GM12891 (cell line): ENCODE results near the gene CHRNA4.

Source experiments
- DNase-seq: peaks from one replicate; pipeline ENCODE4 v3.0.0; 2011; ENCODE audit warnings: low spot score; ENCODE audit not compliant: insufficient read length
- FAIRE-seq: peaks from 2 replicates; lab custom pipeline; 2011; peaks lifted over from hg19 to GRCh38; lab: Jason Lieb, UNC
- PAX5 ChIP-seq: IDR thresholded peaks from 2 replicates; pipeline ENCODE4 v1.6.1; 2011; ENCODE audit warnings: low read length, moderate library complexity, mild to moderate bottlenecking; ENCODE audit not compliant: insufficient read depth, severe bottlenecking
- POLR2A ChIP-seq: IDR thresholded peaks from 2 replicates; pipeline ENCODE4 v1.6.1; 2011; ENCODE audit warnings: low read depth, low read length, control low read depth
- POLR2AphosphoS5 ChIP-seq: IDR thresholded peaks from 2 replicates; pipeline ENCODE4 v1.6.1; 2011; ENCODE audit warnings: low read depth, low read length, control low read depth
- POU2F2 ChIP-seq: IDR thresholded peaks from 2 replicates; pipeline ENCODE4 v1.6.1; 2011; ENCODE audit warnings: low read depth, mild to moderate bottlenecking, control low read depth, low read length, moderate library complexity
- SPI1 ChIP-seq: IDR thresholded peaks from 2 replicates; pipeline ENCODE4 v1.6.1; 2011; ENCODE audit warnings: low read depth, low read length, control low read depth
- TAF1 ChIP-seq: IDR thresholded peaks from 2 replicates; pipeline ENCODE4 v1.6.1; 2011; ENCODE audit warnings: low read depth, low read length, control low read depth

Gene CHRNA4

DNA sequence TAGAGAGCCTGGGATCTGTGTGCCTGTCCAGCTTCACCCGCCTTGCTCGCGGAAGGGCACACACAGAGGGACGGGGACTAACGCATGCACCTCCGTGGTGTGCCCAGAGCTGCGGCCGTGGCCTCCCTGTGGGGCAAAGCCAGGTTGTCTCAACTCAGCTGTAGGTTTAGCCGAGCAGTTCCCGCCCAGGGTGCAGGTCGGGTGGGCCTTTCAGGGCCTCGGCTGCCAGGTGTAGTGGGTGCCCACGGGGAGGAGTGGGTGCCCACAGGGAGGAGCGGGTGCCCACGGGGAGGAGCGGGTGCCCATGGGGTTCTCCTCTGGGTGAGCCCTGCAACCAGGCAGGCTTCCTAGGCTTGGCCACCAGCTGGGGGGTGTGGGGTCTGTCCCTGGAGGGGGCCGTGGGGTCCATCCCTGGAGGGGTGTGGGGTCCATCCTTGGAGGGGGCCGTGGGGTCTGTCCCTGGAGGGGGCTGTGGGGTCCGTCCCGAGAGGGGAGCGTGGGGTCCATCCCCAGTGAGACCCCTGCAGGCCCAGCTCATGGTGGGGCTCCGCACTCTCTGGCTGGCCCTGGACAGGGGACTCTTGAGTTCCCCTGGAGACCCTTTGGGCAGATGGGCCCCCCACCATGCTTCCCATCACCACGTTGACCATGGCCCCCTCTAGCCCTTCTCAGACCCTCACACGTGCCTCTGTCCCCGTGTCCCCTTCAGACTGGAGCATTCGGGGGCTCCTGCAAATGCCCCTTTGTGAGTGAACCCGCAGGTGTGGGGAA, 37.8 kb upstream of the CHRNA4 start:
- FAIRE-seq: no peak
- TF ChIP-seq SPI1: no peak
- TF ChIP-seq POLR2A: no peak
- no peak for TF ChIP-seq PAX5
- TF ChIP-seq POLR2AphosphoS5: no peak
- no peak for TF ChIP-seq TAF1
- no peak for TF ChIP-seq POU2F2
- DNase-seq: no peak

DNA sequence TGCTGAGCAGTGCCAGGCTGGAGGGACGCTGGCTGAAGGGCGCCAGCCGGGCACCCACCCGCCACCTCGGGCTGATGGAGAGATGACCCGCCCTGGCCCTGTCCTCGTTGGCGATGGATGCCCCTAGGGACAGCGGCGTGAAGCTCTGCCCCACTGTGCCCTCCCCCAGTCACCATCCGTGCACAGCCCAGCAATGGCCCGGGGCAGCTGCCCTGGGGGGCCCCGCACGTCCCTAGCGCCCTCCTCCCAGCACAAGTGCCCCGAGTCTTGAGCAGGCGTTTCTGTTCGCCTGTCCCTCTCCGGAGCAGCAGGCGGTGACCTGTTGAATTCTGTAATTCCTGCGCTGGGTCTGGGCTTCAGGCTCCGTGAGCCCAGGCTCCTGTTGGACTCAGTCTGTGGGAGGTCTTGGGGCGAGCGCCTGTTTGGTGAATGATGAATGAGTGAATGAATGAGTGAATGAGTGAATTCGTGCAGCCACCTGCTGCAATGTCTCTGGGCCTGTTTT, 36.8 kb upstream of the CHRNA4 start:
- FAIRE-seq (no peak), DNase-seq (no peak)
- no peak for TF ChIP-seq PAX5
- no peak for TF ChIP-seq POU2F2
- no peak for TF ChIP-seq TAF1
- no peak for TF ChIP-seq SPI1
- TF ChIP-seq POLR2A: no peak
- TF ChIP-seq POLR2AphosphoS5: no peak

DNA sequence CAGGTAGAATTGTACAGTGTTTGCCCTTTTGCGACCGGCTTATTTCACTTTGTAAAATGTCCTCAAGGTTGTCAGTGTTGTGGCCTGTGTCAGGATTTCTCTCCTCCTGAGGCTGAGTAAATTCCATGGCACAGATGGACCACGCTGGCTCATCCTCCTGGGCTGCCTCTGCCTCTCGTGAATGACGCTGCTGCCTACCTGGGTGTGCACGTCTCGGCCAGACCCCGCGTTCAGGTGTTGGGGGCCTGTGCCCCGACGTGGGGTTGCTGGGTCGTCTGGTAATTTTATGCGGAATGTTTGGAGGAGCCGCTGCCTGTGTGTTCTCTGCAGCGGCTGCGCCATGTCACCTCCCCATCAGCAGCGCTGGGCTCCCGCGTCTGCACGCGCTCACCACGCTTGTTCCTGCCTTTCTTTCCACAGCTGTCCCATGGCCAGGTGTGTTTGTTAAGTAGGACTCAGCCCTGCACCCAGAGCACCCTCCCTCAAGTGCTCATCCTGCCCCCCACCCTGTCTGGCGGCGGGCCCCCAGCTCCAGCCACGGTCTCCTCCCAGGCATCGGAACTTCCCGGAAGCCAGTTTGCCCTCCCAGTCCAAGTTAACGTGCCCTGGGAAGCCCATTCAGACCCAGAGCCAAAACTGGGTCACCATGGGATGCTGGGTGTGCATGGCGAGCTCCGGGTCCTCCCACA, 36.1 kb upstream of the CHRNA4 start:
- no peak for FAIRE-seq
- no peak for DNase-seq
- TF ChIP-seq TAF1: no peak
- no peak for TF ChIP-seq POLR2A
- no peak for TF ChIP-seq POLR2AphosphoS5

DNA sequence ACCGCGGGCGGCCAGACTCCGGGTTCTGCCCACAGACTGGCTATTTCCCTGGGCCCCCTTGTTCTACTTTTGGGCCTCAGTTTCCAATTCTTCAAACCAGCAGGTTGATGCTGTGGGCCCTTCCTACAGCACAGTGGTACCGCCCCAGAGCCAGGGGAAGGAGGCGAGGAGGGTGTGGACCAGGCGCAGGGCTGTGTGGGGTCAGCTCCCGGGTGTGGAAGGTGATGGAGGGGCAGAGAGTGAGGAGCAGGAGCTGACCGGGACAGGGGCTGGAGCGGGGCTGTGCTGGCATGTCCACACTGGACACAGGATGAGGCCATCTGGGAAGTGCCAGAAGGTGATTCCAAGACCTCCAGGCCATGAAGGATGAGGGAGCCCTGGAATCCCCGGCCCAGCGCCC, 35.2 kb upstream of the CHRNA4 start:
- DNase-seq (no peak), FAIRE-seq (no peak)
- no peak for TF ChIP-seq POLR2A
- no peak for TF ChIP-seq PAX5
- TF ChIP-seq POU2F2: no peak
- TF ChIP-seq SPI1: no peak
- no peak for TF ChIP-seq TAF1
- TF ChIP-seq POLR2AphosphoS5: no peak

DNA sequence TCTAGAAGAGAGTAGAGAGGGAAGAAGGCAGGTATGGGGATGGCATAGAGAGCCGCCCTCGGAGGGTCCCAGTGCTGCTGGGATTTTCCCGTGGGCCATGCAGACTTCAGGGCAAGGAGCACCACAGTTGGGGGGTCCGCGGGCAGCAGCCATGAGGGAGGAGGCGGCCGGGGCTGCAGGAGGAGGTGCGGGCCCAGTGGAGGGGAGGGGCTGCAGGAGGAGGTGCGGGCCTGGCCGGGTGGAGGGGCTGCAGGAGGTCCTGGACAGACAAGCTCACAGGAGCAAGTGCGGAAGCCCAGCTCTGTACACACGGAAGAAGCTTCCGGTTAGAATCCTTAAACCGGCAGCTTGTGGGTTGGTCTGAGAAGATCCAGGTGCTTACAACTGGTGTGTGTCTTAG, 34.6 kb upstream of the CHRNA4 start:
- no peak for TF ChIP-seq POLR2A
- TF ChIP-seq POLR2AphosphoS5: no peak
- no peak for TF ChIP-seq PAX5
- TF ChIP-seq TAF1: no peak
- no peak for TF ChIP-seq POU2F2
- no peak for TF ChIP-seq SPI1
- FAIRE-seq (no peak), DNase-seq (no peak)

DNA sequence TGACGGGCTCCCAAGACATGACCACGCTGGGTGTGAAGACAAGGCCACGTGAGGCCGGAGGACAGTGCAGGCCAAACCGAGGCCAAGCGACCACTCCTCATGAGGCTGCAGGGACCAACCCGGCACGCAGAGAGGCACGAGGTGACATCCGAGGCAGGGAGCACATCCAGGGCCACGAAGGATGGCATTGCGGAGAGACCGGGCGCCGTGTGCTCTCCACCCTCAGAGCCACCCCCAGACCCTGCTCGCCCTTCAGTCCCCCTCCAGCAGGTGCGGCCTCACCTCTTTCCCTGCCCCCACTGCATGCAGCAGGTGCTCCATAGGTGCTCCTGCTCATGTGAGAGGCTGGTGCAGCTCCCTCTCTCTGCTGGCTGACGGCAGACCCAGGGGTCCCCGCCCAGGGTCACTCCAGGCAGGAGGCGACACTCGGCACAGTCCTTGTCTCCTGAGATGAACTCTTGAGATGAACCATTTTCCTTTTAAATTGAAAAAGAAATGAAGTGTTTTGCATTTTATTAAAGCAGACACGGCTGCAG, 33.8 kb upstream of the CHRNA4 start:
- TF ChIP-seq SPI1 (no peak), POLR2AphosphoS5 (no peak)
- FAIRE-seq (no peak), DNase-seq (no peak)

DNA sequence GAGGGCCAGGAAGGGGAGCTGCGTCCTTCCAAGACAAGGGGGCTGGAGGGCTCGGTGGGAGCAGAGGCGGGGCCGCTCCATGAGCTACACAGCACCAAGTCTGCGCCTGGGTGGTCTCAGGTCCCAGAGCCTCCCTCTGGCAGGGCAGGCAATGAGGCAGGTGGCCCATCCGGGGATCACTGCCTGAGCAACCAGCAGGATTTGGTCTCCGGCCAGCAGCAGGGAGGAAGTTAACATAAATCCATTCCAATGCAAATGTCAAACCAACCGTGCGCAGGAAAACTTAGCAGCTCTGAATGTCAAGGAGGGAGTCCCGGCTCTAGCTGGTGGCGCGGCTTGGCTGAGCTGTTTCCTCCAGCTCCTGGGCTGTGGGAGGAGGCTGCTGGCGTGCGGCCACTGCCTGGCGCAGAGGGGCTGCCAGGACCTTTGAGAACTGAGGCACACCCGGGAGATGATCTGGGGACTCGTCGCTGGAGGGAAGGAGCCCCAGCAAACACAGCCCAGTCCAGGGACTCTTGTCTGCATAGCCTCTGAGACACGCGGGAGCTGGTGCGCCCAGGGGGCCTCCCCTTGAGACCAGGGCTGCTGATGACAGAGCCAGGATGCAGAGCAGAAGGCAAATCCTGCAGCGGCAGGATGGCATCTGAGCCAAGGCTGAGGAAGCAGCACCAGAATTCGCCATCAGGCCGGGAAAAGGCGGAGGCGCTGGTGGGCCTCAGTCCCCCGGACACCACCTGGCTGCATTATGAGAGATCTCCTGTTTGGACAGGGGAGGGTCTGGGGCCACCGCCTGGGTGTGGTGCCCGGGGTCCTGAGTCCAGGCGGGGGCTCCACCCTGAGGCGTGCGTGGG, 33.1 kb upstream of the CHRNA4 start:
- TF ChIP-seq TAF1: no peak
- TF ChIP-seq POU2F2: no peak
- no peak for TF ChIP-seq PAX5
- TF ChIP-seq SPI1: no peak
- TF ChIP-seq POLR2A: no peak
- no peak for TF ChIP-seq POLR2AphosphoS5
- FAIRE-seq (no peak), DNase-seq (no peak)

DNA sequence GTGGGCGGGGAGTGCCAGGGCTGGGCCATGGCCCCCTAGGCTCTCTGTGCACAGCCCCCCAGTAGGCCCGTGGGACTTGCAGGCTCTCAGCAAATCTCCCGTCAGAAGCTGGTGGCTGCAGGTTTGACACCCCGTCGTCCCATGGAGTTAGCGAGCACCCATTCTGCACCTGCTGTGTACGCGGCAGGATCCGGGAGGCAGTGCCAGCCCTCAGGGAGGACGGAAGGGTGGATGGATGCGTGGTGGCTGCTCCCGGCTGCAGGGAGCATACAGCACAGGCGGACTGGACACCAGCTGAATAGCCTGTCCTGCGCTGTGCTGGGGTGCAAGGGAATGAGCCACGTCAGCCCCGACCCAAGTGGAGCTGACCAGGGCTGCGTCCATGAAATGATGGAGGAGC, 32.4 kb upstream of the CHRNA4 start:
- FAIRE-seq (no peak), DNase-seq (no peak)
- TF ChIP-seq TAF1 (no peak), PAX5 (no peak), POLR2A (no peak), SPI1 (no peak), POU2F2 (no peak), POLR2AphosphoS5 (no peak)

DNA sequence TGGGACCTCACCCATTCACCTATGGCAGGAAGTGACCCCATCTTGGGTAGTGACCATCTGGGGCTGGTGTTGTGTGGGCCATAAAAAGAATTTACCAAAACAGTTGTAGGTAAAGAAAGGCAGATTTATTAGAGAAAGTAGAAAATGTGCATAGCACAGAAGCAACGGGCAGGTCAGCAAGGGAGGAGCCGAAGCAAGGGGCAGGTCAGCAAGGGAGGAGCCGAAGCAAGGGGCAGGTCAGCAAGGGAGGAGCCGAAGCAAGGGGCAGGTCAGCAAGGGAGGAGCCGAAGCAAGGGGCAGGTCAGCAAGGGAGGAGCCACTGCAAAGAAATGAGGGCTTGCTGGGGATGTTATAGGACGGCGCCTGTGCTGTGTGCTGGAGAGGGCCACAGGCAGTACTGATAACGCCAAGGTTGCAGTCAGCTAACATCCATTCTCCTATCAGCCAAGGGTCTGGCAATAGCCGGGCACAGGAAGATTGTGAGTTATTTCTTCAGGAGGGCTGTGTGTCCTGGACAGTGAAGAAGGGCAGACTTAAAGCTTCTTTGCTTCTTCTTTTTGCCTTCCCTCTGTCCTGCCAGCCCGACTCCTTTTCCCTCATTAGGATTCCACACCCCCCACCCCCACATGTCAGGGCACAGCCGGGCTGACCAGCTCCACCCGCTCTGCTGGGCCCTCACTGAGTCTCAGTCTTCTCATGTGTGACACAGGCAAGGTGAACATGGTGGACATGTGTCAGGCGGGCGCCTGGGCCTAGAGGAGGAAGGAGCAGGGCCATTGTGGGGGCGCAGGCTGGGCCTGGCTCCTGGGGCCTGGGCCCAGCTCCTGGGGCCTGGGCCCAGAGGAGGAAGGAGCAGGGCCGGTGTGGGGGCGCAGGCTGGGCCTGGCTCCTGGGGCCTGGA, 31.6 kb upstream of the CHRNA4 start:
- no peak for FAIRE-seq

More for the DNA sequence above, 31.6 kb upstream of the CHRNA4 start:
- no peak for TF ChIP-seq SPI1
- no peak for TF ChIP-seq POU2F2
- no peak for TF ChIP-seq TAF1
- no peak for TF ChIP-seq POLR2A
- TF ChIP-seq POLR2AphosphoS5: no peak
- TF ChIP-seq PAX5: no peak
- DNase-seq: no peak
